ENCODE measurements around the gene SMARCA2.

SMARCA2 gene

GRCh38 chr9:2177121-2177520, 162.0 kb downstream of the SMARCA2 start:
- no CpG with 5 or more reads among the region's 2 CpGs for WGBS, 2 experiments (ENCODE audit: insufficient coverage in 2 of 2)
- peaks cover 13% of the 10 kb centered on the region for H3K4me1 ChIP-seq (ENCODE audit: control insufficient read depth, insufficient read depth, low read length, poor library complexity, severe bottlenecking)
- no peaks in the 10 kb centered on the region for H3K36me3 ChIP-seq (ENCODE audit: control insufficient read depth, insufficient read depth, low read length)
- no peak overlapping the region for H3K27ac ChIP-seq (ENCODE audit: low read depth, low read length, severe bottlenecking)
- no peak overlapping the region for H3K4me3 ChIP-seq (ENCODE audit: extremely low read depth, insufficient read depth, low read length, poor library complexity, severe bottlenecking)
- H3K9me3 ChIP-seq (ENCODE audit: control insufficient read depth, low read length) = peaks cover 8% of the 10 kb centered on the region

GRCh38 chr9:2178034-2178734, 163.0 kb downstream of the SMARCA2 start:
- 93 to 96% methylated on average over 4 to 7 of the region's 9 CpGs for WGBS, 2 experiments (ENCODE audit: insufficient coverage in 2 of 2)
- no peak overlapping the region for H3K27ac ChIP-seq (ENCODE audit: low read depth, low read length, severe bottlenecking)
- no peaks in the 10 kb centered on the region for H3K36me3 ChIP-seq (ENCODE audit: control insufficient read depth, insufficient read depth, low read length)
- H3K4me3 ChIP-seq (ENCODE audit: extremely low read depth, insufficient read depth, low read length, poor library complexity, severe bottlenecking) = no peak overlapping the region
- H3K9me3 ChIP-seq (ENCODE audit: control insufficient read depth, low read length) = peaks cover 1% of the 10 kb centered on the region
- H3K4me1 ChIP-seq (ENCODE audit: control insufficient read depth, insufficient read depth, low read length, poor library complexity, severe bottlenecking) = peaks cover 13% of the 10 kb centered on the region

GRCh38 chr9:2179567-2179966, 164.4 kb downstream of the SMARCA2 start:
- H3K4me3 ChIP-seq (ENCODE audit: extremely low read depth, insufficient read depth, low read length, poor library complexity, severe bottlenecking) = no peak overlapping the region
- no CpG with 5 or more reads among the region's 3 CpGs for WGBS, 2 experiments (ENCODE audit: insufficient coverage in 2 of 2)

DNA sequence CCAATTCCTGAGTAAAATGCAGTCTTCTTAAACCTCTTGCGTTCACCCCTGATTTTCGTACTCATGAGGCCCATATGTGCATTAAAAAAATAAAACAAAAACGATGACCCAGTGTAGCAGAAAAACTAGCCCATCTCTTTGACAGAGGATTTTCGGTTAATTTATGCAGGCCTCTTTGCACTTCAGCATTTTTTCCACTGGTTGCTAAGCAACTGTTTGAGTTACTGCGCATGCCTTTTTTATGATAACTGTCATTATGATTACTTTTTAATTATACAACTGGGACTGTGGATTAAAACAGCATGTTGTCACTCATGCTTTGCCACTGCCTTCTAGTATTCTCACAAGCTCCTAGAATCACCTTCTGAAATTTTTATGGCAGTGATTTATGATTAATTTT, 165.0 kb downstream of the SMARCA2 start:
- 73 to 85% methylated on average over 3 to 4 of the region's 5 CpGs for WGBS, 2 experiments (ENCODE audit: insufficient coverage in 2 of 2)
- peaks cover 13% of the 10 kb centered on the region for H3K4me1 ChIP-seq (ENCODE audit: control insufficient read depth, insufficient read depth, low read length, poor library complexity, severe bottlenecking)
- H3K27ac ChIP-seq (ENCODE audit: low read depth, low read length, severe bottlenecking) = peak overlapping the region; percentile 47
- no peak overlapping the region for H3K4me3 ChIP-seq (ENCODE audit: extremely low read depth, insufficient read depth, low read length, poor library complexity, severe bottlenecking)
- H3K36me3 ChIP-seq (ENCODE audit: control insufficient read depth, insufficient read depth, low read length) = no peaks in the 10 kb centered on the region
- H3K9me3 ChIP-seq (ENCODE audit: control insufficient read depth, low read length) = no peaks in the 10 kb centered on the region

More at GRCh38 chr9:2179567-2179966, 164.4 kb downstream of the SMARCA2 start:
- Histone ChIP-seq H3K4me1 (ENCODE audit: control insufficient read depth, insufficient read depth, low read length, poor library complexity, severe bottlenecking) (peaks cover 13% of the 10 kb centered on the region), H3K9me3 (ENCODE audit: control insufficient read depth, low read length) (no peaks in the 10 kb centered on the region), H3K36me3 (ENCODE audit: control insufficient read depth, insufficient read depth, low read length) (no peaks in the 10 kb centered on the region), H3K27ac (ENCODE audit: low read depth, low read length, severe bottlenecking) (no peak overlapping the region)

DNA sequence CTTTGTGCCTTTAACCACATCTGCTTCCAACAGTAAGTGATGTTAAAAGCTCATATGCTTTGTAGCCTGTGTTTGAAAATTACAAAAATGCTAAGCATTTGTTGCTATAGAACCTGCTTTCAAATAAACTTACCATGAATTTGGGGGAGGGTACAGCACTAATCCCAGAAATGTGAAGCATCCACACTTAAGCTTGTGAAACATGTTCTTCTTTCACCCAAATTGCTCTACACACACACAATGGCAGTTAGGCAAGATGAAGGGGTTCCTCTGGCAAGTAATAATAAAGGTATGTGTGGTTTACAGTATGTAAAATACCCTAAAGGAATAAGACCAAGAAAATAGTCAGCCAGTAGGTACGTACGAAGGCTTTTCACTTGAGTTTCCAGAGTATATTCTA, 165.6 kb downstream of the SMARCA2 start:
- no peak overlapping the region for H3K4me3 ChIP-seq (ENCODE audit: extremely low read depth, insufficient read depth, low read length, poor library complexity, severe bottlenecking)
- no CpG with 5 or more reads among the region's 2 CpGs for WGBS, 2 experiments (ENCODE audit: insufficient coverage in 2 of 2)
- H3K27ac ChIP-seq (ENCODE audit: low read depth, low read length, severe bottlenecking) = peak overlapping the region; percentile 47
- H3K36me3 ChIP-seq (ENCODE audit: control insufficient read depth, insufficient read depth, low read length) = no peaks in the 10 kb centered on the region
- peaks cover 13% of the 10 kb centered on the region for H3K4me1 ChIP-seq (ENCODE audit: control insufficient read depth, insufficient read depth, low read length, poor library complexity, severe bottlenecking)
- no peaks in the 10 kb centered on the region for H3K9me3 ChIP-seq (ENCODE audit: control insufficient read depth, low read length)

DNA sequence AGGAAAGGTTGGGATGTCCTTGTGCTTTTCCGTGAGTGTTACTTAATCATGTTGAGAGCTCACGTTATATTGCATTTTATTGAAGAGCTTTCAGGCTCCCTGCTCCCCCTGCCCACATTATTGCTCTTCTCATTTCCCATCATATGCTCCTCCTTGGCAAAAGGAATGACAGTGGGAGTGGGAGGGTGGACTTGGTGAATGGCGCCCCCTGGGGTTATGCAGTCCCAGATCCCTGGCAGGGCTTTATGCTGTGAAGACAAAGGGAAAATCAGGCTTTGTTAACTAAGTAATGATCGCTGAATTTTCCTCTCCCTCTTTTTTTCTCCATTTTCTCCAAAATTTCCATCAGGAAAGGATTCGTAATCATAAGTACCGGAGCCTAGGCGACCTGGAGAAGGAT, 166.6 kb downstream of the SMARCA2 start:
- 36 to 42% methylated on average over 4 to 5 of the region's 7 CpGs for WGBS, 2 experiments (ENCODE audit: insufficient coverage in 2 of 2)
- H3K9me3 ChIP-seq (ENCODE audit: control insufficient read depth, low read length) = no peaks in the 10 kb centered on the region
- no peak overlapping the region for H3K4me3 ChIP-seq (ENCODE audit: extremely low read depth, insufficient read depth, low read length, poor library complexity, severe bottlenecking)
- no peak overlapping the region for H3K27ac ChIP-seq (ENCODE audit: low read depth, low read length, severe bottlenecking)
- H3K4me1 ChIP-seq (ENCODE audit: control insufficient read depth, insufficient read depth, low read length, poor library complexity, severe bottlenecking) = peaks cover 13% of the 10 kb centered on the region
- no peaks in the 10 kb centered on the region for H3K36me3 ChIP-seq (ENCODE audit: control insufficient read depth, insufficient read depth, low read length)

DNA sequence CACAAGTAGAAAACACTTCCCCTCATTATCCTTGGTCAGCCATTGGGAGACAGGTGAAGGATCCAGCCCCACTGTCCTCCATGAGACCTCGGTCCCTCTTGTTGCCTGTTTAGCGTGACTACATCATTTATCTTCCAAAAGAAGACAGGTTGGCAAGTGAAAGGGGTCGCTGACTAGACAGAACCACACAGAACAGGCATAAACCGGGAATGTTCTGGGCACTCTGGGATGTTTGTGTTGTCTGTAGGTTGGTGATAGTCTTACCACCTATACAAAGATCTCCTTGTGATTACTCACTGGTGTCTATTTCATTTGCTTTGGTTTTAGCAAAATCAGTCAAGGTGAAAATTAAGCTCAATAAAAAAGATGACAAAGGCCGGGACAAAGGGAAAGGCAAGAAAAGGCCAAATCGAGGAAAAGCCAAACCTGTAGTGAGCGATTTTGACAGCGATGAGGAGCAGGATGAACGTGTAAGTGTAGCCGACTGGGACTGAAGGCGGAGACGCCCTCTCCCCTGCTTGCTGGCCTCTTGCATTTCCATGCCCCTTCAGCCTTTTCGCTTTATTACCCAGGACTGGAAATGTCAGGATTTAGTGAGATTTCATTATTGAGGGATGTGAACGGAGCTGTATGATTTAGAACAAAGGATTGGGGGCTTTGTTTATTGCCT, 175.9 kb downstream of the SMARCA2 start:
- WGBS, 2 experiments (ENCODE audit: insufficient coverage in 2 of 2) = 88 to 90% methylated on average over 4 to 8 of the region's 14 CpGs
- H3K4me3 ChIP-seq (ENCODE audit: extremely low read depth, insufficient read depth, low read length, poor library complexity, severe bottlenecking) = no peak overlapping the region
- H3K9me3 ChIP-seq (ENCODE audit: control insufficient read depth, low read length) = no peaks in the 10 kb centered on the region
- H3K27ac ChIP-seq (ENCODE audit: low read depth, low read length, severe bottlenecking) = no peak overlapping the region
- H3K4me1 ChIP-seq (ENCODE audit: control insufficient read depth, insufficient read depth, low read length, poor library complexity, severe bottlenecking) = peaks cover 2% of the 10 kb centered on the region
- no peaks in the 10 kb centered on the region for H3K36me3 ChIP-seq (ENCODE audit: control insufficient read depth, insufficient read depth, low read length)

- H3K4me1 ChIP-seq (ENCODE audit: control insufficient read depth, insufficient read depth, low read length, poor library complexity, severe bottlenecking) = peaks cover 2% of the 10 kb centered on the region
- no peaks in the 10 kb centered on the region for H3K36me3 ChIP-seq (ENCODE audit: control insufficient read depth, insufficient read depth, low read length)
- H3K27ac ChIP-seq (ENCODE audit: low read depth, low read length, severe bottlenecking) = no peak overlapping the region
- no peak overlapping the region for H3K4me3 ChIP-seq (ENCODE audit: extremely low read depth, insufficient read depth, low read length, poor library complexity, severe bottlenecking)
- 90 to 92% methylated on average over 2 to 3 of the region's 4 CpGs for WGBS, 2 experiments (ENCODE audit: insufficient coverage in 2 of 2)
- no peaks in the 10 kb centered on the region for H3K9me3 ChIP-seq (ENCODE audit: control insufficient read depth, low read length)
Measured at GRCh38 chr9:2191609-2191972, 176.4 kb downstream of the SMARCA2 start.

- H3K4me1 ChIP-seq (ENCODE audit: control insufficient read depth, insufficient read depth, low read length, poor library complexity, severe bottlenecking) = peaks cover 2% of the 10 kb centered on the region
- H3K4me3 ChIP-seq (ENCODE audit: extremely low read depth, insufficient read depth, low read length, poor library complexity, severe bottlenecking) = no peak overlapping the region
- no peak overlapping the region for H3K27ac ChIP-seq (ENCODE audit: low read depth, low read length, severe bottlenecking)
- 50 to 90% methylated on average over 1 to 2 of the region's 5 CpGs for WGBS, 2 experiments (ENCODE audit: insufficient coverage in 2 of 2)
- H3K9me3 ChIP-seq (ENCODE audit: control insufficient read depth, low read length) = no peaks in the 10 kb centered on the region
- H3K36me3 ChIP-seq (ENCODE audit: control insufficient read depth, insufficient read depth, low read length) = no peaks in the 10 kb centered on the region
Measured at GRCh38 chr9:2192356-2192979, 177.3 kb downstream of the SMARCA2 start.

DNA sequence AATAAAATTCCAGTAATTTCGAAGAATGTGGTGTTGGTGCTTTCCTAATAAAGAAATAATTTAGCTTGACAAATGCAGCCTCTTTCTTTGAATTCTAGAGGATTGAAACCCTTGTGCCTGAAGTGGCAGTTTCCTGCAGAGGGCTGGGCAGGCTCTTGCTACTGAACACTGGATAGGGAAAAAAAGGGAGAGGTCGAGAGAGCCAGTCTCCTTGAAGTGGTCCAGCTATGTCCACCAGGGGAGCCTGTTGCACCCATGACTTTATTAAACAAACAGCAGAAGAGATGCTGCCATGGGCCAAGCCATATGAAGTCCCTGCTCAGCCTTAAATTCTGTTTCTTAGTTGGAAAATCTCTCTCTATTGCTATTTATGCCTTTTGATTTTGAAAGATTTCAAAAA, 178.4 kb downstream of the SMARCA2 start:
- H3K4me1 ChIP-seq (ENCODE audit: control insufficient read depth, insufficient read depth, low read length, poor library complexity, severe bottlenecking) = peaks cover 2% of the 10 kb centered on the region
- no peak overlapping the region for H3K4me3 ChIP-seq (ENCODE audit: extremely low read depth, insufficient read depth, low read length, poor library complexity, severe bottlenecking)
- 60 to 86% methylated on average over 1 of the region's 2 CpGs for WGBS, 2 experiments (ENCODE audit: insufficient coverage in 2 of 2)
- no peaks in the 10 kb centered on the region for H3K9me3 ChIP-seq (ENCODE audit: control insufficient read depth, low read length)
- H3K36me3 ChIP-seq (ENCODE audit: control insufficient read depth, insufficient read depth, low read length) = no peaks in the 10 kb centered on the region
- no peak overlapping the region for H3K27ac ChIP-seq (ENCODE audit: low read depth, low read length, severe bottlenecking)

GRCh38 chr9:2195211-2195610, 180.1 kb downstream of the SMARCA2 start:
- peaks cover 4% of the 10 kb centered on the region for H3K9me3 ChIP-seq (ENCODE audit: control insufficient read depth, low read length)
- H3K27ac ChIP-seq (ENCODE audit: low read depth, low read length, severe bottlenecking) = no peak overlapping the region
- 91 to 93% methylated on average over 11 of the region's 11 CpGs for WGBS, 2 experiments (ENCODE audit: insufficient coverage in 2 of 2)
- H3K36me3 ChIP-seq (ENCODE audit: control insufficient read depth, insufficient read depth, low read length) = no peaks in the 10 kb centered on the region
- H3K4me1 ChIP-seq (ENCODE audit: control insufficient read depth, insufficient read depth, low read length, poor library complexity, severe bottlenecking) = peaks cover 2% of the 10 kb centered on the region
- no peak overlapping the region for H3K4me3 ChIP-seq (ENCODE audit: extremely low read depth, insufficient read depth, low read length, poor library complexity, severe bottlenecking)

All from mesodermal cell (in vitro differentiated cells).